Naive thymus-derived CD4-positive, alpha-beta T cell (primary cell): ENCODE data around the gene KDM8. TPM values are rescaled to one million over a fixed set of nuclear protein-coding genes. Genes with fewer than 3 reads are reported as not detected.
A peak's percentile ranks its signal among the peaks of the same experiment; 100 is the strongest.

Source experiments
- ATAC-seq: fragments of 150-1000 bp; cut with Tn5 transposase; 2 replicates; pipeline ENCODE4 v1.10.0; 2021; ENCODE audit warnings: mild to moderate bottlenecking, moderate library complexity
- CTCF ChIA-PET: fragments of 350-600 bp; sonication (Branson Sonifier 250); formaldehyde crosslinking; loops from one replicate; lab custom pipeline; 2021; ENCODE audit warnings: antibody characterized with exemption; lab: Charles Lee
- POLR2A ChIA-PET: fragments of 350-600 bp; sonication (Branson Sonifier 250); formaldehyde crosslinking; loops from one replicate; lab custom pipeline; 2021; ENCODE audit warnings: antibody characterized with exemption, inconsistent platforms; lab: Charles Lee
- DNase-seq, 9 donors: peaks; one replicate each; pipeline versions ENCODE4 v3.0.0 to v3.0.0-alpha.2; 2020 to 2022; ENCODE audit warnings: mixed read lengths in 1 of 9
- H3K27ac ChIP-seq: one replicate; pipeline ENCODE4 v1.7.0; 2013; ENCODE audit warnings: mild to moderate bottlenecking, low read depth, low read length, moderate library complexity
- H3K27me3 ChIP-seq, 2 donors: one replicate each; pipeline ENCODE4 v1.7.0; 2013; ENCODE audit warnings: low read length in 2 of 2, mild to moderate bottlenecking in 2 of 2, moderate library complexity in 2 of 2; ENCODE audit not compliant: control insufficient read depth in 2 of 2, insufficient read depth in 2 of 2
- H3K36me3 ChIP-seq, 3 experiments: 1 replicate in 2 of 3; 2 replicates in 1 of 3; pipeline ENCODE4 v1.7.0; 2013; ENCODE audit warnings: low read length in 3 of 3, mild to moderate bottlenecking in 3 of 3, moderate library complexity in 1 of 3; ENCODE audit not compliant: insufficient read depth in 3 of 3, control insufficient read depth in 2 of 3
- H3K4me1 ChIP-seq, 2 donors: one replicate each; pipeline ENCODE4 v1.7.0; 2013; ENCODE audit warnings: low read length in 2 of 2, mild to moderate bottlenecking in 2 of 2, moderate library complexity in 1 of 2; ENCODE audit not compliant: control insufficient read depth in 2 of 2, insufficient read depth in 2 of 2
- H3K4me3 ChIP-seq: 2 replicates; pipeline ENCODE4 v1.7.0; 2013; ENCODE audit warnings: mild to moderate bottlenecking, low read length
- H3K9me3 ChIP-seq, 3 experiments: 1 replicate in 2 of 3; 2 replicates in 1 of 3; pipeline ENCODE4 v1.7.0; 2013; ENCODE audit warnings: low read length in 3 of 3; ENCODE audit not compliant: control insufficient read depth in 2 of 3
- H3K27ac Mint-ChIP-seq, 9 donors: one replicate each; pipeline ENCODE4 v1.8.0; 2020 to 2022; ENCODE audit warnings: mixed read lengths in 9 of 9, mild to moderate bottlenecking in 8 of 9, moderate library complexity in 5 of 9, inconsistent platforms in 2 of 9
- H3K27me3 Mint-ChIP-seq, 5 donors: one replicate each; pipeline ENCODE4 v1.8.0; 2021 to 2022; ENCODE audit warnings: mixed read lengths in 5 of 5, mild to moderate bottlenecking in 1 of 5
- H3K36me3 Mint-ChIP-seq, 5 donors: one replicate each; pipeline ENCODE4 v1.8.0; 2020 to 2022; ENCODE audit warnings: mixed read lengths in 5 of 5, mild to moderate bottlenecking in 3 of 5, inconsistent platforms in 1 of 5
- H3K4me1 Mint-ChIP-seq, 7 donors: one replicate each; pipeline ENCODE4 v1.8.0; 2020 to 2022; ENCODE audit warnings: mixed read lengths in 7 of 7, mild to moderate bottlenecking in 3 of 7, inconsistent platforms in 1 of 7
- H3K4me3 Mint-ChIP-seq, 10 donors: one replicate each; pipeline ENCODE4 v1.8.0; 2020 to 2022; ENCODE audit warnings: mild to moderate bottlenecking in 10 of 10, mixed read lengths in 10 of 10, moderate library complexity in 6 of 10, inconsistent platforms in 2 of 10
- H3K9me3 Mint-ChIP-seq, 11 donors: one replicate each; pipeline ENCODE4 v1.8.0; 2020 to 2022; ENCODE audit warnings: mixed read lengths in 11 of 11, mild to moderate bottlenecking in 4 of 11, inconsistent platforms in 1 of 11, moderate library complexity in 1 of 11
- intact Hi-C, 2 donors: fragments of 100-400 bp; cut with micrococcal nuclease; formaldehyde crosslinking; loops; one replicate each; pipeline ENCODE4 v1.15.1; 2023
- polyA plus RNA-seq, 2 donors: library from polyadenylated mRNA; unstranded; fragments of 300-500 nt; fragmentation: Illumina TruSeq; gene quantifications; one replicate each; pipeline ENCODE4 v1.2.3, GENCODE V29; 2021
- total RNA-seq, 6 experiments: library from RNA in 5 of 6; stranded (reverse) in 5 of 6; gene quantifications; 1 replicate in 5 of 6; 2 replicates in 1 of 6; pipeline ENCODE4 v1.2.3 and lab custom pipeline; 2021 to 2026

Gene KDM8
- total and polyA plus RNA-seq, 7 experiments from 2014 or later: 10.0 to 34.4 (median 18.5) TPM

DNA sequence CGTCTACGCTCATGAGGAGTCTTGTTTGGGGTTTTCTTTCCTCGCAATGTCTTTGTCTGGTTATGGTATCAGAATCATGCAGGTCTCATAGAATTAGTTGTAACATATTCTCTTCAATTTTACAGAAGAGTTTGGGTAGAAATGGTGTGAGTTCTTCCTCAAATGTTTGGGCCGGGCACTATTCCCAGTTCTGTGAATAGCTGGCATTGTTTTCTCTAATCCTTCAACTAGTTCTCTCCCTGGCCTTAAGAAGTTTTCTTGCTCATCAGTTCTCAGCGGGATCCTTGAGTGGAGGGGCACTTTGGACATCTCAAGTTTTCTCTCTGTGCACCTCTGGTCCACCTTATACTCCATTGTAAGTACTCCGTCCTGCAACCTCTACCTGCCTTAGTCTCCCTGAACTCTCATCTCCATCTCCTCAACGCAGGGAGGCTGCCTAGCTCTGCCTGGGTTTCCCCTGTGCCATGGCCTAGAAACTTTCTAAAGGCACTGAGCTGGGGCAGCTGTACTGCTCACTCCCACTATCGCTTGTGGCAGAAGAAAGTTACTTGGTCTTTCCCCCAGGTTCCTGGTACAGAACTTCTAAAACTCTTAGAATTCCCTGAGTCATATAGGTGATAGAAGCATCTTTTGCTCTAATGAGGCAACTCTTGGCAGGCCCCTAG is 48.3 kb downstream of the KDM8 start:
- no peaks in the 10 kb centered on the region for H3K9me3 ChIP-seq
- no peak overlapping the region for H3K4me3 ChIP-seq
- H3K27me3 Mint-ChIP-seq: no peaks in the 10 kb centered on the region
- peaks cover 47 to 77% (median 72%) of the 10 kb centered on the region in 7 donors for H3K4me1 Mint-ChIP-seq
- H3K9me3 Mint-ChIP-seq: peaks cover 0 to 4% (median 0%) of the 10 kb centered on the region in 11 donors
- ChIA-PET CTCF (no interaction called here), POLR2A (interaction anchor here (1.6 to 12.1 kb wide), 2 partner anchors 14 to 22 kb away, joined by 3 to 142 read pairs; no protein-coding TSS in a partner anchor)
- peak overlapping the region in 7 of 9 donors; percentile 49 to 91 (median 72) for H3K27ac Mint-ChIP-seq
- H3K27ac ChIP-seq: no peak overlapping the region
- H3K36me3 ChIP-seq: peaks cover 0 to 8% (median 3%) of the 10 kb centered on the region in 3 experiments
- peaks cover 4 to 24% of the 10 kb centered on the region in 2 donors for H3K4me1 ChIP-seq
- peak overlapping the region in 5 of 10 donors; percentile 8 to 55 (median 29) for H3K4me3 Mint-ChIP-seq
- H3K36me3 Mint-ChIP-seq: peaks cover 13 to 66% (median 45%) of the 10 kb centered on the region in 5 donors
- peak in 1 of 9 donors; percentile 31 for DNase-seq
- intact Hi-C loops: loop anchor here (2.0 to 5.0 kb wide), 2 partner anchors 17 to 66 kb away; partner anchors contain the start of gene NSMCE1 (in 1 of the 2)
- ATAC-seq: no peak
- H3K27me3 ChIP-seq: no peaks in the 10 kb centered on the region

DNA sequence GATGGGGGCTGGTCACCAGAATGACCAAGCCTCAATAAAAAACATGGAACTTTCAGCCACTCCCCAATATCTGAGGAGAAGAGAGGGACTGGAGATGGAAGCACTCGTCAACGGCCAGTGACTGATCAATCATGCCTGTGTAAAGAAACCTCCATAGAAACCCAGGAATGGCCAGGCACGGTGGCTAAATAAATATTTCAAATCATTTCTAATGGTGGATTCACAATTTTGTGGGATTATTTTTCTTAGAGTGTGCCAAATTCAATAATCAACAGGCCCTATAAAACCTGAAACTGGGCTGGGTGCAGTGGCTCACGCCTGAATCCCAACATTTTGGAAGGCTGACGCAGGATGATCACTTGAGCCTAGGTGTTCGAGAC is 48.9 kb downstream of the KDM8 start:
- Mint-ChIP-seq H3K27ac (peak overlapping the region in 7 of 9 donors; percentile 32 to 91 (median 60)), H3K4me3 (peak overlapping the region in 7 of 10 donors; percentile 8 to 76 (median 29)), H3K4me1 (peaks cover 44 to 77% (median 72%) of the 10 kb centered on the region in 7 donors), H3K9me3 (peaks cover 0 to 4% (median 0%) of the 10 kb centered on the region in 11 donors), H3K36me3 (peaks cover 17 to 65% (median 47%) of the 10 kb centered on the region in 5 donors), H3K27me3 (no peaks in the 10 kb centered on the region)
- intact Hi-C loops: loop anchor here (2.0 to 5.0 kb wide), 2 partner anchors 17 to 65 kb away; partner anchors contain the start of gene NSMCE1 (in 1 of the 2)
- ChIA-PET CTCF (no interaction called here), POLR2A (interaction anchor here (0.8 to 12.1 kb wide), 3 partner anchors 15 to 21 kb away, joined by 3 to 142 read pairs (median 4); no protein-coding TSS in a partner anchor)
- DNase-seq (no peak), ATAC-seq (no peak)
- H3K36me3 ChIP-seq: peaks cover 0 to 12% (median 3%) of the 10 kb centered on the region in 3 experiments
- H3K4me1 ChIP-seq: peaks cover 4 to 24% of the 10 kb centered on the region in 2 donors
- no peak overlapping the region for H3K4me3 ChIP-seq
- H3K9me3 ChIP-seq: no peaks in the 10 kb centered on the region
- no peaks in the 10 kb centered on the region for H3K27me3 ChIP-seq
- H3K27ac ChIP-seq: no peak overlapping the region

DNA sequence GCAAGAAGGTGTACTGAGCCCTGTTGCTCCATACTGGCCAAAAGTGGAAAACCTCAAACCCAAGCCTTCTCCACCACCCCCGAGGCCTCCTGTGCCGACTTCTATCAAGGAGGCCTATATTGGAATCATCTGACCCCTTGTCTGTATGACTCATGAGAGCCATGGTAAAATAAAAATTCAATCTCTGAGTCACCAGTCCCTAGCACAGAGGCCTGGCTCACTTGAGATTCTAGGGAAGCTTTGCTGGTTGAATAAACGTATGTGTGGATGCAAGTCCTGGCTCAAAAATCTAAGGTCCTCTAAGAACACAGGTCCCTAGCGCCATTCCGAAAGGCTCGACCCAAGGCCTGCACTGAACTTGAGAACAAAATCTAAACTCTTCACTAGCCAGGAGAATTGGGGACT is 50.2 kb downstream of the KDM8 start:
- H3K27ac Mint-ChIP-seq: peak overlapping the region; percentile 49 to 95 (median 85)
- Histone ChIP-seq H3K36me3 (peaks cover 0 to 14% (median 3%) of the 10 kb centered on the region in 3 experiments), H3K27me3 (no peaks in the 10 kb centered on the region), H3K4me1 (peaks cover 4 to 31% of the 10 kb centered on the region in 2 donors), H3K9me3 (no peaks in the 10 kb centered on the region), H3K4me3 (peak overlapping the region; percentile 11), H3K27ac (peak overlapping the region; percentile 47)
- ChIA-PET POLR2A (interaction anchor here (0.9 to 12.1 kb wide), 6 partner anchors 10 to 62 kb away, joined by 3 to 142 read pairs (median 6); partner anchors contain the start of gene NSMCE1), CTCF (no interaction called here)
- intact Hi-C loops: loop anchor here (2.0 to 5.0 kb wide), 2 partner anchors 15 to 64 kb away; partner anchors contain the start of gene NSMCE1 (in 1 of the 2)
- H3K9me3 Mint-ChIP-seq: peaks cover 0 to 3% (median 0%) of the 10 kb centered on the region in 11 donors
- H3K36me3 Mint-ChIP-seq: peaks cover 14 to 61% (median 42%) of the 10 kb centered on the region in 5 donors
- H3K4me3 Mint-ChIP-seq: peak overlapping the region in 9 of 10 donors; percentile 54 to 76 (median 65)
- no peaks in the 10 kb centered on the region for H3K27me3 Mint-ChIP-seq
- H3K4me1 Mint-ChIP-seq: peaks cover 40 to 81% (median 77%) of the 10 kb centered on the region in 7 donors
- DNase-seq: peak in 1 of 9 donors; percentile 41
- no peak for ATAC-seq

DNA sequence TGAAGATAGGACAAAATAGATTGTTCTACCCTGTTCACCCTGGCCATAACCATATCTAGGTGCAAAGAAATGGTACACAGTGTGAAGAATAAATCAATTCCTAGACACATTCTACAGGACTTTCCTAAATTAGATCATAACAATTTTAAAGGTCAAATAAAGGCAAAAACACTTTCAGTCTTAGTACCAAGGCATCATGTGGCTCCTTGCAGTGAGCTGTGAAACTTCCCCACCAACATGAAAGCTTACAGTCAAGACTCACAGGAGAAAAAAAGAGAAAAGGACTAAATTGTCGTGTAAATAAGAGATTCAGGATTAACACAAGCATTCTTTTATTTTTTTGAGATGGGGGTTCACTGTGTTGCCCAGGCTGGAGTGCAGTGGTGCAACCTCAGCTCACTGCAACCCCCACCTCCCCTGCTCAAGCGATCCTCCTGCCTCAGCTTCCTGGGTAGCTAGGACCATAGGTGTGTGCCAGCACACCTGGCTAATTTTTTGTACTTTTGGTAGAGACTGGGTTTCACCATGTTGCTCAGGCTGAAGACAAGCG is 51.0 kb downstream of the KDM8 start:
- H3K36me3 Mint-ChIP-seq: peaks cover 14 to 63% (median 47%) of the 10 kb centered on the region in 5 donors
- DNase-seq: peak in 1 of 9 donors; percentile 41
- ChIA-PET CTCF (interaction anchor here (1.3 kb wide), 1 partner anchor 19 kb away, joined by 6 read pairs; no protein-coding TSS in a partner anchor), POLR2A (interaction anchor here (0.9 to 12.1 kb wide), 7 partner anchors 10 to 61 kb away, joined by 3 to 142 read pairs (median 6); partner anchors contain the start of gene NSMCE1)
- H3K4me1 Mint-ChIP-seq: peaks cover 44 to 89% (median 83%) of the 10 kb centered on the region in 7 donors
- H3K27me3 ChIP-seq: no peaks in the 10 kb centered on the region
- H3K27ac Mint-ChIP-seq: peak overlapping the region; percentile 49 to 95 (median 84)
- H3K4me1 ChIP-seq: peaks cover 4 to 32% of the 10 kb centered on the region in 2 donors
- no peaks in the 10 kb centered on the region for H3K9me3 Mint-ChIP-seq
- peaks cover 0 to 14% (median 3%) of the 10 kb centered on the region in 3 experiments for H3K36me3 ChIP-seq
- peak overlapping the region; percentile 0 to 82 (median 68) for H3K4me3 Mint-ChIP-seq
- ATAC-seq: peak; percentile 65
- no peaks in the 10 kb centered on the region for H3K9me3 ChIP-seq
- no peaks in the 10 kb centered on the region for H3K27me3 Mint-ChIP-seq
- H3K4me3 ChIP-seq: no peak overlapping the region
- intact Hi-C loops: loop anchor here (1.0 to 5.0 kb wide), 6 partner anchors 8 to 63 kb away; partner anchors contain the start of gene NSMCE1 (in 1 of the 2)
- H3K27ac ChIP-seq: peak overlapping the region; percentile 47

DNA sequence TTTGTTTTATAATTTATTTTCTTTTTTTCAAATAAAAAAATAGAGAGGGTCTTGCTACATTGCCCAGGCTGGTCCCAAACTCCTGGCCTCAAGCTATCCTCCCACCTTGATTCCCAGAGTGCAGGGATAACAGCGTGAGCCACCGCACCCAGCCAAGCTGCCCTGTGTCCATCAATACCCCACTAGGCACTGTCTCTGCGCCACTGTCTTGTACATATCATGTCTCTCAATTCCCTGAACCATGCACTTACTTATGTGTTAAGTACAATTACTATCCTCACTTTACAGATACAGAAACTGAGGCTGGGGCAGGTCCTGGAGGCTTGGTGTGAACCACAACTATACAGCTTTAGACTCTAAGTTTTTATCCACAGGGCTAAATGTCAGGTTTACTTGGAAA is 53.5 kb downstream of the KDM8 start:
- CTCF ChIA-PET: no interaction called here
- intact Hi-C loops: no loop called here
- DNase-seq (no peak), ATAC-seq (no peak)
- peaks cover 4 to 32% of the 10 kb centered on the region in 2 donors for H3K4me1 ChIP-seq
- Mint-ChIP-seq H3K36me3 (peaks cover 17 to 55% (median 34%) of the 10 kb centered on the region in 5 donors), H3K27ac (peak overlapping the region in 4 of 9 donors; percentile 2 to 91 (median 24)), H3K9me3 (no peaks in the 10 kb centered on the region), H3K4me3 (no peak overlapping the region), H3K4me1 (peaks cover 47 to 88% (median 82%) of the 10 kb centered on the region in 7 donors), H3K27me3 (no peaks in the 10 kb centered on the region)
- no peaks in the 10 kb centered on the region for H3K9me3 ChIP-seq
- no peak overlapping the region for H3K4me3 ChIP-seq
- peaks cover 0 to 14% (median 3%) of the 10 kb centered on the region in 3 experiments for H3K36me3 ChIP-seq
- POLR2A ChIA-PET: interaction anchor here (12.1 kb wide), 1 partner anchor 19 kb away, joined by 142 read pairs; no protein-coding TSS in a partner anchor
- no peaks in the 10 kb centered on the region for H3K27me3 ChIP-seq
- no peak overlapping the region for H3K27ac ChIP-seq

DNA sequence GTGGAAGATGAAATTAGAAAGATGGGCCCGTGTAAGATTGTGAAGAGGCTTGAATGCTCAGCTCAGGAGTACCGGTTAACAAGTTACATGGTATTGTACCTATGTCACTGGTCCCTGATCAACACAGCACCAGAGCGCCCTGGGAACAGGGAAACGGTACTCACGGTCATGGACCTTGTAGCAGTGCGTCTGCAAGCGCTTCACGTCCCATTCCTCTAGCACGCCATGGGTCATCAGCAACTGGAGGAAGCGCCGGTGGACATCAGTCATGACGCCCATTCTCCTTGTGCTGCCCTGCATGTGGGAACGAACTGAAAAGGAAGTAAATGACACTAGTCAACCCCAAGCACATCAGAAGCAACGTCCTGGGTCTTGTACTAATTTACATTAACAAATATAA is 53.9 kb downstream of the KDM8 start:
- ChIA-PET POLR2A (interaction anchor here (12.1 kb wide), 1 partner anchor 20 kb away, joined by 142 read pairs; no protein-coding TSS in a partner anchor), CTCF (no interaction called here)
- Histone ChIP-seq H3K9me3 (no peaks in the 10 kb centered on the region), H3K36me3 (peaks cover 0 to 14% (median 3%) of the 10 kb centered on the region in 3 experiments), H3K27ac (no peak overlapping the region), H3K4me1 (peaks cover 4 to 28% of the 10 kb centered on the region in 2 donors), H3K4me3 (no peak overlapping the region), H3K27me3 (no peaks in the 10 kb centered on the region)
- DNase-seq (no peak), ATAC-seq (no peak)
- H3K27me3 Mint-ChIP-seq: no peaks in the 10 kb centered on the region
- H3K27ac Mint-ChIP-seq: peak overlapping the region in 3 of 9 donors; percentile 20 to 91 (median 28)
- H3K36me3 Mint-ChIP-seq: peaks cover 17 to 55% (median 35%) of the 10 kb centered on the region in 5 donors
- no peak overlapping the region for H3K4me3 Mint-ChIP-seq
- H3K9me3 Mint-ChIP-seq: no peaks in the 10 kb centered on the region
- peaks cover 48 to 87% (median 82%) of the 10 kb centered on the region in 7 donors for H3K4me1 Mint-ChIP-seq
- intact Hi-C loops: no loop called here
